GM23248 (cell line): ENCODE results near the gene SLC3A2. TPM values are rescaled to one million over a fixed set of nuclear protein-coding genes. Genes with fewer than 3 reads are reported as not detected.
A peak's percentile ranks its signal among the peaks of the same experiment; 100 is the strongest.

ENCODE experiments used
- DNase-seq: peaks from one replicate; pipeline ENCODE4 v3.0.0-alpha.2; 2015
- H2AFZ ChIP-seq: fragments of 200-600 bp; sonication (generic); 2 replicates; pipeline ENCODE4 v1.6.1; 2016; ENCODE audit warnings: antibody characterized with exemption
- H3F3A ChIP-seq: fragments of 200-600 bp; sonication (generic); 2 replicates; pipeline ENCODE4 v1.6.1; 2016; ENCODE audit warnings: mild to moderate bottlenecking, antibody characterized with exemption, mixed run types; ENCODE audit not compliant: insufficient read depth
- H3K27ac ChIP-seq: fragments of 200-600 bp; sonication (generic); 2 replicates; pipeline ENCODE4 v1.5.1; 2016; ENCODE audit warnings: mild to moderate bottlenecking
- H3K27me3 ChIP-seq: fragments of 200-600 bp; sonication (generic); replicated peaks from 2 replicates; pipeline ENCODE4 v1.6.1; 2016; ENCODE audit warnings: mild to moderate bottlenecking; ENCODE audit not compliant: insufficient read depth
- H3K36me3 ChIP-seq: fragments of 200-600 bp; sonication (generic); 2 replicates; pipeline ENCODE4 v1.6.1; 2016; ENCODE audit warnings: low read depth, mild to moderate bottlenecking
- H3K4me1 ChIP-seq: fragments of 200-600 bp; sonication (generic); 2 replicates; pipeline ENCODE4 v1.6.1; 2016; ENCODE audit warnings: mild to moderate bottlenecking; ENCODE audit not compliant: insufficient read depth
- H3K4me2 ChIP-seq: fragments of 200-600 bp; sonication (generic); one replicate; pipeline ENCODE4 v1.6.1; 2016; ENCODE audit warnings: mild to moderate bottlenecking; ENCODE audit not compliant: unreplicated experiment
- H3K4me3 ChIP-seq: fragments of 200-600 bp; sonication (generic); 2 replicates; pipeline ENCODE4 v1.5.1; 2016; ENCODE audit warnings: mild to moderate bottlenecking
- H3K79me2 ChIP-seq: fragments of 200-600 bp; sonication (generic); 2 replicates; pipeline ENCODE4 v1.6.1; 2016; ENCODE audit warnings: mild to moderate bottlenecking; ENCODE audit not compliant: insufficient read depth
- H3K9ac ChIP-seq: fragments of 200-600 bp; sonication (generic); 2 replicates; pipeline ENCODE4 v1.6.1; 2016; ENCODE audit warnings: mild to moderate bottlenecking
- H3K9me2 ChIP-seq: fragments of 200-600 bp; sonication (generic); 2 replicates; pipeline ENCODE4 v1.6.1; 2016; ENCODE audit warnings: mixed run types, mild to moderate bottlenecking, moderate library complexity; ENCODE audit not compliant: insufficient read depth
- H3K9me3 ChIP-seq: fragments of 200-600 bp; sonication (generic); one replicate; pipeline ENCODE4 v1.6.1; 2017; ENCODE audit warnings: low read depth
- H4K20me1 ChIP-seq: fragments of 200-600 bp; sonication (generic); 2 replicates; pipeline ENCODE4 v1.6.0; 2016; ENCODE audit not compliant: insufficient read depth
- EZH2 ChIP-seq: fragments of 200-600 bp; sonication (generic); IDR thresholded peaks from 2 replicates; pipeline ENCODE4 v1.6.1; 2018; ENCODE audit warnings: antibody characterized with exemption, mild to moderate bottlenecking; ENCODE audit not compliant: insufficient read depth, poor library complexity, severe bottlenecking
- EZH2phosphoT487 ChIP-seq: fragments of 200-600 bp; sonication (generic); IDR thresholded peaks from 2 replicates; pipeline ENCODE4 v1.6.1; 2018; ENCODE audit warnings: antibody characterized with exemption, moderate library complexity, mild to moderate bottlenecking, low read depth; ENCODE audit not compliant: insufficient read depth
- WGBS, 2 experiments: methylation state at CpG; one replicate each; pipeline ENCODE4 v1.1.6; 2015 to 2017; ENCODE audit warnings: low lambda C conversion rate in 2 of 2, low coverage in 1 of 2; ENCODE audit errors: missing lambda C conversion rate in 2 of 2; 5-methylcytosine and 5-hydroxymethylcytosine counted together
- in situ Hi-C: fragments of 300-500 bp; cut with MboI; formaldehyde crosslinking; loops from 2 replicates; pipeline ENCODE4 v1.15.0; 2020
- polyA plus RNA-seq: library from polyadenylated mRNA; unstranded; fragments of >200 nt; fragmentation: Nextera tagmentation; extraction: Ambion mirVana; gene quantifications from 2 replicates; pipeline ENCODE4 v1.2.1, GENCODE V29; 2016
- total RNA-seq: library from RNA; depleted of rRNA; stranded (reverse); fragments of >200 nt; shearing (Covaris generic); gene quantifications from 2 replicates; pipeline ENCODE4 v1.2.3, GENCODE V29; 2014; rRNA removed

Gene SLC3A2
- total RNA-seq, result 290 and 301 TPM in 2 replicates
- polyA plus RNA-seq, result 310 and 319 TPM in 2 replicates

- peaks cover 40% of the 10 kb centered on the region for H3K4me1 ChIP-seq
- H3K9ac ChIP-seq, result peak within 1 kb of the TSS; percentile 100
- peaks cover 52% of the 10 kb centered on the region for H3F3A ChIP-seq
- no peaks in the 10 kb centered on the region for H3K9me3 ChIP-seq
- peak; percentile 96 for DNase-seq
- H4K20me1 ChIP-seq, result peaks cover 10% of the 10 kb centered on the region; the same call in 1 of the 2 replicates
- H3K27ac ChIP-seq, result peak within 1 kb of the TSS; percentile 99
- TF ChIP-seq EZH2phosphoT487, result no peak
- no peak for TF ChIP-seq EZH2
- peak within 1 kb of the TSS; percentile 65 for H2AFZ ChIP-seq
- H3K4me3 ChIP-seq, result peak within 1 kb of the TSS; percentile 93
- in situ Hi-C loops, result no loop called here
- H3K36me3 ChIP-seq, result peaks cover 41% of the 10 kb centered on the region
- H3K9me2 ChIP-seq, result no peaks in the 10 kb centered on the region
- H3K27me3 ChIP-seq, result no peaks in the 10 kb centered on the region
- H3K4me2 ChIP-seq, result peak within 1 kb of the TSS; percentile 97
- WGBS, 2 experiments, result 0 to 2% methylated on average over 47 to 52 of the region's 69 CpGs
- peaks cover 52% of the 10 kb centered on the region for H3K79me2 ChIP-seq
Measured at GRCh38 chr11:62880803-62881578, at the start of gene SLC3A2. Gene SLC3A2 (plus strand): TSS chr11:62880896. CDS start chr11:62881024, 128 bp downstream.

- Histone ChIP-seq H3K4me3 (peak overlapping the region; percentile 94), H4K20me1 (no peaks in the 10 kb centered on the region), H3K36me3 (peaks cover 16% of the 10 kb centered on the region), H3K27ac (peak overlapping the region; percentile 92), H2AFZ (peak overlapping the region; percentile 53; the same call in 1 of the 2 replicates), H3F3A (peaks cover 6% of the 10 kb centered on the region; the same call in 1 of the 2 replicates), H3K9ac (peak overlapping the region; percentile 96), H3K79me2 (peaks cover 88% of the 10 kb centered on the region), H3K27me3 (no peaks in the 10 kb centered on the region), H3K9me2 (no peaks in the 10 kb centered on the region), H3K4me1 (peaks cover 13% of the 10 kb centered on the region), H3K4me2 (peak overlapping the region; percentile 97), H3K9me3 (no peaks in the 10 kb centered on the region)
- in situ Hi-C loops, result no loop called here
- TF ChIP-seq EZH2 (no peak), EZH2phosphoT487 (no peak)
- no peak for DNase-seq
- 1% methylated on average over 23 to 33 of the region's 33 CpGs for WGBS, 2 experiments
Measured at GRCh38 chr11:62830904-62831519, 49.7 kb upstream of the SLC3A2 start.

GRCh38 chr11:62831520-62832335 lies 49.0 kb upstream of the SLC3A2 start, which contains the start of gene STX5:
Gene STX5 (minus strand): TSS chr11:62832051. CDS start chr11:62831243, 808 bp downstream.
- Histone ChIP-seq H3F3A (peaks cover 6% of the 10 kb centered on the region; the same call in 1 of the 2 replicates), H3K4me3 (peak within 1 kb of the TSS; percentile 94), H2AFZ (peak within 1 kb of the TSS; percentile 57), H4K20me1 (no peaks in the 10 kb centered on the region), H3K9me2 (no peaks in the 10 kb centered on the region), H3K27ac (peak within 1 kb of the TSS; percentile 92), H3K27me3 (no peaks in the 10 kb centered on the region), H3K4me1 (peaks cover 13% of the 10 kb centered on the region), H3K4me2 (peak within 1 kb of the TSS; percentile 97), H3K36me3 (peaks cover 12% of the 10 kb centered on the region; the same call in 1 of the 2 replicates), H3K79me2 (peaks cover 90% of the 10 kb centered on the region), H3K9ac (peak within 1 kb of the TSS; percentile 96), H3K9me3 (no peaks in the 10 kb centered on the region)
- WGBS, 2 experiments, result 1% methylated on average over 51 to 65 of the region's 65 CpGs
- TF ChIP-seq EZH2 (no peak), EZH2phosphoT487 (no peak)
- peak; percentile 100 for DNase-seq
- in situ Hi-C loops, result no loop called here
